Heart right ventricle (tissue), 16 donors: ENCODE measurements around the gene ARL6IP5. TPM values are rescaled to one million over a fixed set of nuclear protein-coding genes. Genes with fewer than 3 reads are reported as not detected.

Experiments used
- ATAC-seq, 8 donors: fragments of 200-7000 bp; cut with Tn5 transposase; one replicate each; pipeline ENCODE4 v1.9.1; 2020; ENCODE audit warnings: mild to moderate bottlenecking in 8 of 8, moderate library complexity in 8 of 8, moderate number of reproducible peaks in 1 of 8
- DNase-seq, 2 donors: peaks; one replicate each; pipeline ENCODE4 v3.0.0-alpha.2; 2020
- H3K27ac ChIP-seq, 10 donors: fragments of 200-600 bp; sonication (generic) in 2 of 10; one replicate each; pipeline versions ENCODE4 v1.5.0 to v1.8.0; 2020 to 2022; ENCODE audit warnings: mild to moderate bottlenecking in 3 of 10
- H3K27me3 ChIP-seq, 7 donors: fragments of 200-600 bp; one replicate each; pipeline ENCODE4 v1.8.0; 2021 to 2022; ENCODE audit warnings: mild to moderate bottlenecking in 2 of 7
- H3K36me3 ChIP-seq, 9 donors: fragments of 200-600 bp; sonication (generic) in 1 of 9; one replicate each; pipeline versions ENCODE4 v1.5.0 to v1.8.0; 2020 to 2022; ENCODE audit warnings: mild to moderate bottlenecking in 2 of 9
- H3K4me1 ChIP-seq, 9 donors: fragments of 200-600 bp; sonication (generic) in 1 of 9; one replicate each; pipeline versions ENCODE4 v1.5.0 to v1.8.0; 2020 to 2022; ENCODE audit warnings: mild to moderate bottlenecking in 4 of 9
- H3K4me3 ChIP-seq, 10 donors: fragments of 200-600 bp; sonication (generic) in 2 of 10; one replicate each; pipeline versions ENCODE4 v1.5.0 to v1.8.0; 2020 to 2022; ENCODE audit warnings: mild to moderate bottlenecking in 7 of 10, moderate library complexity in 2 of 10
- H3K9me3 ChIP-seq, 11 donors: fragments of 200-600 bp in 10 of 11; sonication (generic) in 2 of 11; one replicate each; pipeline versions ENCODE4 v1.5.0 to v1.8.0; 2013 to 2022; ENCODE audit warnings: mild to moderate bottlenecking in 2 of 11, control low read depth in 1 of 11, moderate library complexity in 1 of 11
- WGBS, 2 donors: extraction: QIAGEN DNeasy Blood & Tissue Kit; methylation state at CpG; one replicate each; pipeline ENCODE4 v1.1.7; 2013; ENCODE audit warnings: inconsistent platforms in 1 of 2; 5-methylcytosine and 5-hydroxymethylcytosine counted together
- intact Hi-C, 10 donors: fragments of 100-400 bp; cut with DNase I; formaldehyde crosslinking; loops; one replicate each; pipeline versions ENCODE4 v1.11.1 to v1.14.2; 2022
- polyA plus RNA-seq, 2 donors: library from polyadenylated mRNA; stranded (reverse); fragments of 200-250 nt; gene quantifications; one replicate each; pipeline ENCODE4 v1.2.3, GENCODE V29; 2013
- total RNA-seq, 10 donors: library from RNA; stranded (reverse); fragmentation: NEBNext Ultra II Directional in 3 of 10; extraction: Animal tissue kit (Norgen Biotek cat#: 25700) in 3 of 10; gene quantifications; one replicate each; pipeline versions ENCODE4 v1.2.1 to v1.2.4, GENCODE V29; 2021 to 2023
- TF ChIP-seq, protein P1 (sequence below), 9 donors: fragments of 200-600 bp; sonication (generic) in 2 of 9; IDR thresholded peaks; one replicate each; pipeline versions ENCODE4 v1.5.0 to v1.8.0; 2021 to 2022; ENCODE audit warnings: antibody characterized with exemption in 9 of 9, mild to moderate bottlenecking in 5 of 9, moderate library complexity in 1 of 9
- donor health status: Arrhythmogenic right ventricular cardiomyopathy.
- donor health status: ischemic (EF 13 %, LVEDD 7.1; RV severe dilation, severe dysfunction).
- donor health status: healthy with polysubstance abuse.
- donor health status: DM: no; HTN: yes; CAD: no.
- donor health status: DM: no; HTN: no; CAD: no.
- donor health status: ischemic (EF 25% LVEDD 6.9; RV normal size, moderate dysfunction).
- donor health status: ischemic (EF 25% LVEDD 5.7; RV mildly dilated, moderate dysfunction).
- donor health status: healthy.
- donor health status: DM: yes; HTN: yes; CAD: no.
- donor health status: Ischemic cardiomyopathy.
- donor health status: ischemic (EF 35%, LVEDD 5.7; RV mildly dilated, moderate dysfunction).
- donor health status: nonischemic (EF 11% LVEDD 7.7; RV severe dilation, severe dysfunction).
- donor health status: DM: yes; HTN: yes; CAD: no.
- donor health status: PGD.
- donor health status: ischemic (EF 29% LVEDD 5.4; RV normal size, mild dysfunction).
- donor health status: nonischemic (EF 23%, LVEDD 6.1; RV moderate dilation, normal function).

The ARL6IP5 gene
- total and polyA plus RNA-seq, 12 donors: 151 to 226 (median 195) TPM

DNA sequence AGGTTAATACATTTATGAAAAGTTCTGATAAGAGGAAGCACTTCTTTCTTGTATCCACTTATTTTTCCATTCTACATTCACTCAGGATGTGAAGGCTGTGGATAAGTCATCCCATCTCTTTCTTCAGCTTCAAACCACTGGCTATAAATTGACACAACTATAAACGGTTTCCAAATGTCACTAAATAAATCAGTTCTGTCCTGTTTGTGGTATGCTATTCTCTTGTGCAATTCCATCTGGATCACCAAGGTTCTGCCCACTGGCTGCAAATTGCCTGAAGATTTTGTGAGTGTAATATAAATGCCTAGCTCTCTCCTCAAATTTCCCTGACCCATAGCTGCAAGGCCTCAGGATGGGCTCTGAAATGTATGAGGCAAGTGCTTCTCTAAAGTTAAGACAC, 44.8 kb downstream of the ARL6IP5 start:
- DNase-seq: no peak
- Histone ChIP-seq H3K4me1 (no peaks in the 10 kb centered on the region), H3K27ac (no peak overlapping the region), H3K9me3 (no peaks in the 10 kb centered on the region), H3K36me3 (no peaks in the 10 kb centered on the region), H3K4me3 (no peak overlapping the region), H3K27me3 (no peaks in the 10 kb centered on the region)
- intact Hi-C loops: no loop called here
- WGBS, 2 donors: 45 to 52% methylated on average over 1 of the region's 1 CpG
- no peak for ATAC-seq
- TF ChIP-seq, protein P1, sequence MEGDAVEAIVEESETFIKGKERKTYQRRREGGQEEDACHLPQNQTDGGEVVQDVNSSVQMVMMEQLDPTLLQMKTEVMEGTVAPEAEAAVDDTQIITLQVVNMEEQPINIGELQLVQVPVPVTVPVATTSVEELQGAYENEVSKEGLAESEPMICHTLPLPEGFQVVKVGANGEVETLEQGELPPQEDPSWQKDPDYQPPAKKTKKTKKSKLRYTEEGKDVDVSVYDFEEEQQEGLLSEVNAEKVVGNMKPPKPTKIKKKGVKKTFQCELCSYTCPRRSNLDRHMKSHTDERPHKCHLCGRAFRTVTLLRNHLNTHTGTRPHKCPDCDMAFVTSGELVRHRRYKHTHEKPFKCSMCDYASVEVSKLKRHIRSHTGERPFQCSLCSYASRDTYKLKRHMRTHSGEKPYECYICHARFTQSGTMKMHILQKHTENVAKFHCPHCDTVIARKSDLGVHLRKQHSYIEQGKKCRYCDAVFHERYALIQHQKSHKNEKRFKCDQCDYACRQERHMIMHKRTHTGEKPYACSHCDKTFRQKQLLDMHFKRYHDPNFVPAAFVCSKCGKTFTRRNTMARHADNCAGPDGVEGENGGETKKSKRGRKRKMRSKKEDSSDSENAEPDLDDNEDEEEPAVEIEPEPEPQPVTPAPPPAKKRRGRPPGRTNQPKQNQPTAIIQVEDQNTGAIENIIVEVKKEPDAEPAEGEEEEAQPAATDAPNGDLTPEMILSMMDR (IDR thresholded peaks at IDR 0.05): no peak

DNA sequence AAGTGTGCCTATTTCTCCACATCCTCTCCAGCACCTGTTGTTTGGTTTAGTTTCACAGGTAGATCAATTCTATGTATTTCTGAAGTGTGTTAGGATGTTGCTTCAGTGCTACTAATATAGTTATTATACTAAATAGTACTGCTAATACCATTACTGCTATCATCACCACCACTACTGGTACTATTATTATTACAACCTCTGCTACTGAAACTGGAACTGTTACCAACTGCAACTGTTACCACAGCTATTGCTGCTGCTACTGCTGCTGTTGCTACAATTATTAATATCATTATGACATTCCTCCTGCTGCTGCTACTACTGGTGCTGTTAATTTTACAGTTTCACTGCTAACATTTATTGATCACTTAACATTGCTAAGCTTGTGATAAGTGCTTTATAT, 46.0 kb downstream of the ARL6IP5 start:
- TF ChIP-seq, protein P1 (IDR thresholded peaks at IDR 0.05): no peak
- no peak overlapping the region for H3K4me3 ChIP-seq
- H3K27me3 ChIP-seq: no peaks in the 10 kb centered on the region
- no peaks in the 10 kb centered on the region for H3K36me3 ChIP-seq
- no peak overlapping the region for H3K27ac ChIP-seq
- intact Hi-C loops: no loop called here
- DNase-seq (no peak), ATAC-seq (no peak)
- H3K9me3 ChIP-seq: no peaks in the 10 kb centered on the region
- H3K4me1 ChIP-seq: no peaks in the 10 kb centered on the region

DNA sequence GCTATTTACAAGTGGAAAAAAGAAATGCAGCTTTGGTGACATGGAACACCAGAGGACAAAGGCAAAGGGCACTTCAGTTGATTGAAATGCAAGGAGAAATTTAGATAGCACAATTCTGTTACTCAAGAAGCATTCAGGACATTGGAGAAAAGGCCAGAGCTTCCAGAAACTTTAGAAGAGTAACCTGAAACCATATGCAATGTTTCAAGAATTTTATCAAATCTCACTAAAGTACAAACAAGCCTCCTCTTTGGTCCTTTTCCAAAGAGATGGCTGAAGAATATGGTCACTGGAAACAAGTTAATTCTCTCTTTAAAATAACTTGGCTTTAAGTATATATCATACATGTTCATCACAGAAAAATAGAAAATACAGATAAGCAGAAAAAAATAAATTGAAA, 52.3 kb downstream of the ARL6IP5 start:
- Histone ChIP-seq H3K27me3 (no peaks in the 10 kb centered on the region), H3K4me1 (peaks cover 0 to under 1% (median 0%) of the 10 kb centered on the region in 9 donors), H3K4me3 (no peak overlapping the region), H3K27ac (no peak overlapping the region), H3K9me3 (no peaks in the 10 kb centered on the region), H3K36me3 (no peaks in the 10 kb centered on the region)
- intact Hi-C loops: no loop called here
- TF ChIP-seq, protein P1 (IDR thresholded peaks at IDR 0.05): no peak
- no peak for DNase-seq
- no peak for ATAC-seq

DNA sequence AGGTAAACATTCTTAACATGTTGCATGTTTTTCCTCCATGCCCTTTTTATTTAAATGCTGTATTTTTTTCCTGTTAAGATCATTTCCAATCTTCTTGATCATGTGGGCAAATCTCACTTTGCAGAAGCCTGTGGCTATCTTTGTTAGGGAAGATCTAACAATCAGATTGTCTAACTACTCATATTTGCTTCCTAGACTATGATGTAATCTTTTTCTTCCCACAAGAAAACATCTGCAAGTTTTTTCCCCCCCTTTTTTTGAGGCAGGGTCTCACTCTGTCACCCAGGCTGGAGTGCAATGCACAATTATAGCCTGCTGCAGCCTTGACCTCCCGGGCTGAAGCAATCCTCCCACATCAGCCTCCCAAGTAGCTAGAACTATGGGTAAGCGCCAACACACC, 52.7 kb downstream of the ARL6IP5 start:
- DNase-seq (no peak), ATAC-seq (no peak)
- Histone ChIP-seq H3K36me3 (no peaks in the 10 kb centered on the region), H3K4me1 (peaks cover 0 to 4% (median 0%) of the 10 kb centered on the region in 9 donors), H3K4me3 (no peak overlapping the region), H3K27me3 (no peaks in the 10 kb centered on the region), H3K9me3 (no peaks in the 10 kb centered on the region), H3K27ac (no peak overlapping the region)
- intact Hi-C loops: no loop called here
- WGBS, 2 donors: 87% methylated on average over 2 of the region's 2 CpGs
- TF ChIP-seq, protein P1 (IDR thresholded peaks at IDR 0.05): no peak

DNA sequence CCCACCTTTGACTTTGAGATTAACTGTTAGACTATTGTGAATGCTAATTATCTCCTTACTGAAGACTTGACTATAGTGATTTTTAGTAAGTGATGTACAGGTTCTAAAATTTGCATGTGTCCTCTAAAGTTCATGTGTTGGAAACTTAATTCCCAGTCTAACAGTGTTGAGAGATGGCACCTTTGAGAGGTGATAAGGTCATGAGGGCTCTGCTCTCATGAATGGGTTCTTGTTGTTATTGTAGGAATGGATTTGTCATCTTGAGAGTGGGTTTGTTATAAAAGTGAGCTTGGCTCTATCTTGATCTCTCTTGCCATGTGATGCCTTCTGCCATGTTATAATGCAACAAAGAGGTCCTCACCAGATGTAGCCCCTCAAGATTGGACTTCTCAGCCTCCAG, 56.6 kb downstream of the ARL6IP5 start:
- no peak overlapping the region for H3K27ac ChIP-seq
- no peaks in the 10 kb centered on the region for H3K27me3 ChIP-seq
- ATAC-seq: no peak
- no peak overlapping the region for H3K4me3 ChIP-seq
- peaks cover 0 to 7% (median 0%) of the 10 kb centered on the region in 9 donors for H3K4me1 ChIP-seq
- H3K9me3 ChIP-seq: no peaks in the 10 kb centered on the region
- H3K36me3 ChIP-seq: no peaks in the 10 kb centered on the region
- no peak for DNase-seq
- intact Hi-C loops: no loop called here
- TF ChIP-seq, protein P1 (IDR thresholded peaks at IDR 0.05): no peak
